Activated T-helper 9 cell treated with anti-CD3 and anti-CD28 coated beads, Interleukin-2, amount 50 U/mL, for 16 hours (primary cell): ENCODE data around the gene PCCA.
"Not testable (repeated sequence)": the region's sequence is repeated elsewhere in the genome, so short reads cannot be mapped to it uniquely, and the experiment has no call there.

Experiments used
- DNase-seq: peaks from one replicate; pipeline ENCODE4 v3.0.0-alpha.2; 2020; ENCODE audit warnings: low read depth

PCCA gene

GRCh38 chr13:100304229-100304628 lies 215.3 kb downstream of the PCCA start:
- no peak for DNase-seq

- no peak for DNase-seq
Observed at GRCh38 chr13:100305398-100305797, 216.5 kb downstream of the PCCA start.

GRCh38 chr13:100306030-100306429 lies 217.1 kb downstream of the PCCA start:
- no peak for DNase-seq

GRCh38 chr13:100306434-100306999 lies 217.6 kb downstream of the PCCA start:
- no peak for DNase-seq

- DNase-seq = no peak
Observed at GRCh38 chr13:100314132-100314910, 225.4 kb downstream of the PCCA start.

- DNase-seq = no peak
Observed at GRCh38 chr13:100315522-100315921, 226.6 kb downstream of the PCCA start.

- DNase-seq = not testable (repeated sequence)
Observed at GRCh38 chr13:100318473-100318872, 229.6 kb downstream of the PCCA start.

GRCh38 chr13:100323937-100324336 lies 235.0 kb downstream of the PCCA start:
- DNase-seq = no peak

- no peak for DNase-seq
Observed at GRCh38 chr13:100330662-100331061, 241.8 kb downstream of the PCCA start.

GRCh38 chr13:100333141-100333540 lies 244.2 kb downstream of the PCCA start:
- no peak for DNase-seq

GRCh38 chr13:100334214-100334613 lies 245.3 kb downstream of the PCCA start:
- DNase-seq = no peak

GRCh38 chr13:100336795-100337516 lies 248.1 kb downstream of the PCCA start:
- no peak for DNase-seq

- DNase-seq = no peak
Observed at GRCh38 chr13:100338275-100338674, 249.4 kb downstream of the PCCA start.

GRCh38 chr13:100339411-100339940 lies 250.6 kb downstream of the PCCA start:
- no peak for DNase-seq

GRCh38 chr13:100340865-100341264 lies 252.0 kb downstream of the PCCA start:
- DNase-seq = no peak

- no peak for DNase-seq
Observed at GRCh38 chr13:100341327-100341726, 252.4 kb downstream of the PCCA start.

- no peak for DNase-seq
Observed at GRCh38 chr13:100344544-100344943, 255.7 kb downstream of the PCCA start.

GRCh38 chr13:100347968-100348367 lies 259.1 kb downstream of the PCCA start:
- DNase-seq = no peak

GRCh38 chr13:100349594-100349993 lies 260.7 kb downstream of the PCCA start:
- no peak for DNase-seq

- DNase-seq = no peak
Observed at GRCh38 chr13:100350601-100351000, 261.7 kb downstream of the PCCA start.

- DNase-seq = no peak
Observed at GRCh38 chr13:100356426-100356825, 267.5 kb downstream of the PCCA start.

- no peak for DNase-seq
Observed at GRCh38 chr13:100356889-100357288, 268.0 kb downstream of the PCCA start.

- DNase-seq = no peak
Observed at GRCh38 chr13:100357764-100358163, 268.9 kb downstream of the PCCA start.
